Measurements from ENCODE around the gene ADAMTS8. TPM values are rescaled to one million over a fixed set of nuclear protein-coding genes. Genes with fewer than 3 reads are reported as not detected.

ADAMTS8 gene
- total RNA-seq, 2 experiments from 2014 or later: not detected

DNA sequence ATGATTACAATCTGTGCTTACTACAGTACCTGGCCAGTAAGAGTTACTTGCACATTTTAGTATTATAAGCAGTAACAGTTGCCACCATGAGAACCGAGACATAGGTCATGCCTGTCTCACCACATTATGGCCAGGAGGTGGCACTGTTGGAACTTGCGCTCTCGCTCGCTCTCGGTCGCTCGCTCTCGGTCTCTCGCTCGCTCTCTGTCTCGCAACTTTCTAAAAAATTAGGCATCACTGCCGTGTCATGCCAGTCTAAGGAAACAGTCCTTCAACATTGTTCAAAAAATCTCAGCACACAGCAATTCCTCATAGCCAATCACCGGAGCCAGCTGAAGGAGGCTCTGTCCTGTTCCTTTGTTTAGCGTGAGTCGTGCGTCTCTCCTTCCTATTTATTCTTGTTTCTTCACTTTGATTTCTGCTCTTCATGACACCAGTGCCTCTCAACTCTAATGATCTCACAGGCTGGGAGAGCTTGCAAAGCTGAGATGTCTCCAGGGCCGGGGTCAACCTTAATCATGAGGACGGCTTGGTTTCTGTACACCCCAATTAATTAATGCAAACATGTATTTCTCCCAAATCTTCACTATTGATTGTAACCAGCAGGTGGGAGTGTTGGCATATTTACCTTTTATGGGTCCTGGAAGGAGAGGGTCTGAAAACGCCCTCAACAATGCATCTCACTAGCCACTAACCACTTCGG, 6.3 kb upstream of the ADAMTS8 start:
- ATAC-seq: peak; percentile 83
- no peak overlapping the region for H3K27ac Mint-ChIP-seq
- H3K4me3 Mint-ChIP-seq: no peak overlapping the region
- peaks cover 10% of the 10 kb centered on the region for H3K4me1 Mint-ChIP-seq
- ChIA-PET POLR2A (no interaction called here), CTCF (interaction anchor here (0.6 to 9.5 kb wide), 19 partner anchors 8 to 485 kb away, joined by 3 to 256 read pairs (median 3); no protein-coding TSS in a partner anchor)
- intact Hi-C loops (cut with DNase I, micrococcal nuclease): loop anchor here (1.0 to 10.0 kb wide), 9 partner anchors 98 to 1238 kb away; partner anchors contain the start of gene SNX19 (in 1 of the 2)
- H3K9me3 Mint-ChIP-seq (ENCODE audit: low read depth): no peaks in the 10 kb centered on the region
- H3K36me3 Mint-ChIP-seq (ENCODE audit: low read depth): no peaks in the 10 kb centered on the region
- H3K27me3 Mint-ChIP-seq: peaks cover 11% of the 10 kb centered on the region
- peak; percentile 82 for DNase-seq

- H3K27me3 Mint-ChIP-seq: peaks cover 24% of the 10 kb centered on the region
- no peak overlapping the region for H3K27ac Mint-ChIP-seq
- H3K4me1 Mint-ChIP-seq: peaks cover 7% of the 10 kb centered on the region
- intact Hi-C loops (cut with DNase I, micrococcal nuclease): loop anchor here in 1 of 2 experiments (5.0 to 10.0 kb wide), 2 partner anchors 201 to 1239 kb away; no protein-coding TSS in a partner anchor
- H3K36me3 Mint-ChIP-seq (ENCODE audit: low read depth): no peaks in the 10 kb centered on the region
- no peak overlapping the region for H3K4me3 Mint-ChIP-seq
- H3K9me3 Mint-ChIP-seq (ENCODE audit: low read depth): no peaks in the 10 kb centered on the region
- ATAC-seq: no peak
- POLR2A ChIA-PET: interaction anchor here (0.7 kb wide), 1 partner anchor 222 kb away, joined by 3 read pairs; no protein-coding TSS in a partner anchor
- CTCF ChIA-PET: interaction anchor here (0.7 to 9.5 kb wide), 11 partner anchors 8 to 895 kb away, joined by 3 to 256 read pairs (median 5); no protein-coding TSS in a partner anchor
- DNase-seq: no peak
Measured at GRCh38 chr11:130433357-130433756, 4.9 kb upstream of the ADAMTS8 start.

DNA sequence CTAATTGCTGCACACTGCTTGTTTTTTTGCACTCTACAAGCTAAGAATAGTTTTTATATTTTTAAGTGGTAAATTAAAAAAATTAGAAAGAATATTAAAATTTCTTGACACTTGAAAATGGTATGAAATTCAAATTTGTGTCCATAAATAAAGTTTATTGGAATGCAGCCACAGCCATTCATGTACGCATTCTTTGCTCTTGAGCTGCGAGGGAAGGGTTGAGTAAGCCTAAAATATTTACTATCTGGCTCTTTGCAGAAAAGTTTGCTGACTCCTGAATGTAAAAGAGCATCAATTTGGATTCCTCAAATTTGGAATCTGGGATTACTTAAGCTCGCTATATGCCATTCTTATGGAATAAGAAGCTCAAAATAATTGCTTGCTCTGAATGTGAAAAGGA, 3.4 kb upstream of the ADAMTS8 start:
- Mint-ChIP-seq H3K4me3 (no peak overlapping the region), H3K27ac (no peak overlapping the region), H3K36me3 (ENCODE audit: low read depth) (no peaks in the 10 kb centered on the region), H3K27me3 (peaks cover 30% of the 10 kb centered on the region), H3K9me3 (ENCODE audit: low read depth) (no peaks in the 10 kb centered on the region), H3K4me1 (peaks cover 11% of the 10 kb centered on the region)
- POLR2A ChIA-PET: no interaction called here
- CTCF ChIA-PET: interaction anchor here (0.6 to 9.5 kb wide), 22 partner anchors 10 to 498 kb away, joined by 3 to 256 read pairs (median 4); partner anchors contain the start of genes ADAMTS15 and SNX19
- ATAC-seq (no peak), DNase-seq (no peak)
- intact Hi-C loops (cut with DNase I, micrococcal nuclease): loop anchor here in 1 of 2 experiments (5.0 to 10.0 kb wide), 2 partner anchors 203 to 1240 kb away; no protein-coding TSS in a partner anchor

GRCh38 chr11:130431331-130431773, 2.9 kb upstream of the ADAMTS8 start:
- H3K36me3 Mint-ChIP-seq (ENCODE audit: low read depth): no peaks in the 10 kb centered on the region
- H3K4me1 Mint-ChIP-seq: peaks cover 11% of the 10 kb centered on the region
- no peaks in the 10 kb centered on the region for H3K9me3 Mint-ChIP-seq (ENCODE audit: low read depth)
- intact Hi-C loops (cut with DNase I, micrococcal nuclease): loop anchor here in 1 of 2 experiments (5.0 to 10.0 kb wide), 2 partner anchors 203 to 1241 kb away; no protein-coding TSS in a partner anchor
- POLR2A ChIA-PET: no interaction called here
- H3K27me3 Mint-ChIP-seq: peaks cover 35% of the 10 kb centered on the region
- CTCF ChIA-PET: interaction anchor here (0.5 to 9.5 kb wide), 28 partner anchors 10 to 1288 kb away, joined by 3 to 256 read pairs (median 4); partner anchors contain the start of genes ADAMTS15 and SNX19
- DNase-seq: peak; percentile 84
- no peak overlapping the region for H3K27ac Mint-ChIP-seq
- ATAC-seq: peak; percentile 45
- H3K4me3 Mint-ChIP-seq: no peak overlapping the region

DNA sequence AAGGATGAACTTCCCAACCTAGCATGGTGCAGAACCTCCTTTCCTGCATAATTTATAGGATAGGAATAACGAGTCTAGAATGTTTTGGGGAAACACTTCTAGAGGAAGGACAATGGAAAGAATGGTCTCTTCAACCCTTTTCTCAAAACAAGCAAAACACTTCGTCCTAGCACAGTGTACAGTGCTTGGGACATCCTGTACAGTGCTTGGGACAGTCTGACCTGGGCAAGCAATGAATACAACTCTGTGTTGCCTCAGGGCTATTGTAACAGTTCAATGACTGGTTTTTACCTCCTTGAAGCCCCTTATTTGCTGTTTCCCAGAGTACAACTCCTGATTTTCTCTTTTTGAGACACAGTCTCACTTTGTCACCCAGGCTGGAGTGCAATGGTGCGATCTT, 1.6 kb upstream of the ADAMTS8 start:
- DNase-seq (no peak), ATAC-seq (no peak)
- Mint-ChIP-seq H3K4me3 (no peak overlapping the region), H3K27ac (no peak overlapping the region), H3K4me1 (peaks cover 11% of the 10 kb centered on the region), H3K36me3 (ENCODE audit: low read depth) (no peaks in the 10 kb centered on the region), H3K9me3 (ENCODE audit: low read depth) (no peaks in the 10 kb centered on the region), H3K27me3 (peaks cover 40% of the 10 kb centered on the region)
- CTCF ChIA-PET: interaction anchor here (1.5 to 9.5 kb wide), 4 partner anchors 20 to 433 kb away, joined by 3 to 256 read pairs (median 6); no protein-coding TSS in a partner anchor
- POLR2A ChIA-PET: no interaction called here
- intact Hi-C loops (cut with DNase I, micrococcal nuclease): loop anchor here in 1 of 2 experiments (5.0 to 10.0 kb wide), 2 partner anchors 205 to 1242 kb away; no protein-coding TSS in a partner anchor

GRCh38 chr11:130429120-130429681, 792 bp upstream of the ADAMTS8 start:
- ATAC-seq: no peak
- no peaks in the 10 kb centered on the region for H3K36me3 Mint-ChIP-seq (ENCODE audit: low read depth)

DNA sequence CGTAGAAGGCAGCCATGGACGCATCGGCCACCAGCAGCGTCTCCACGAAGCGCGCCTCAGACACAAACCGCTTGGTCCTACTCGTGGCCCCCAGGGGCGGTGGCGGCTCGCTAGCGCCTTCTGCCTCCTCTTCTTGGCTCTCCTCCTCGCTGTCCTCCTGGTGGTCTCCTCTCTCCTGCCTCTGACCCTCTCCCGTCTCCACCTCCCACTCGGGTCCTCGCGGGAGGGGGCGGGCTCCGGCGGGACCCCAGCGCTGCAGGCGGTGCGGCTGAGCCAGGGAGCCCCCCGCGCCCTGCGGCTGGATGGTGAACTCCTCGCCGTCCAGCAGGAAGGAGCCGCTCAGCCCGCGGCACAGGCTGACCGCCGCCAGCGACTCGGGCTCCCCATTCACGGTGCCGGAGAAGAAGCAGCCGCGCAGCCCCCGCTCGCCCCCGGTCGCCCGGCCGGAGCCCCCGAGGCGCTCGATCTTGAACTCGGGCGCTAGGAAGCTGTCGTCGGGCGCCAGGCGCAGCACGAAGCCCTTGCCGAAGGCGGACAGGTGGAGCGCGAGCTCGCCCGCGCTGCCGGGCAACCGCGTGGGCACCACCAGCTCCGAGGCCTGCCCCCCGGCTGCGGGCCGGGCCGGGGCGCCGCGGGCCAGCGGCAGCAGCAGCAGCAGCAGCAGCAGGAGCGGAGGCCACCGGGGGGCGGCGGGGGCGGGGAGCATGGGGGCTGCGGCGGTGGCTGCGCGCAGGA, 661 bp downstream of the ADAMTS8 start:
- DNase-seq (no peak), ATAC-seq (no peak)
- Mint-ChIP-seq H3K27me3 (peaks cover 49% of the 10 kb centered on the region), H3K4me1 (peaks cover 11% of the 10 kb centered on the region), H3K27ac (no peak overlapping the region), H3K4me3 (no peak overlapping the region), H3K9me3 (ENCODE audit: low read depth) (no peaks in the 10 kb centered on the region), H3K36me3 (ENCODE audit: low read depth) (no peaks in the 10 kb centered on the region)
- ChIA-PET POLR2A (no interaction called here), CTCF (interaction anchor here (0.6 to 2.7 kb wide), 2 partner anchors 24 to 434 kb away, joined by 4 to 8 read pairs; no protein-coding TSS in a partner anchor)
- intact Hi-C loops (cut with DNase I, micrococcal nuclease): no loop called here

More at GRCh38 chr11:130429120-130429681, 792 bp upstream of the ADAMTS8 start:
- CTCF ChIA-PET: interaction anchor here (9.5 kb wide), 1 partner anchor 433 kb away, joined by 256 read pairs; no protein-coding TSS in a partner anchor
- POLR2A ChIA-PET: no interaction called here
- H3K27me3 Mint-ChIP-seq: peaks cover 48% of the 10 kb centered on the region
- no peak overlapping the region for H3K4me3 Mint-ChIP-seq
- no peak overlapping the region for H3K27ac Mint-ChIP-seq
- no peak for DNase-seq
- peaks cover 11% of the 10 kb centered on the region for H3K4me1 Mint-ChIP-seq
- no peaks in the 10 kb centered on the region for H3K9me3 Mint-ChIP-seq (ENCODE audit: low read depth)
- intact Hi-C loops (cut with DNase I, micrococcal nuclease): no loop called here

DNA sequence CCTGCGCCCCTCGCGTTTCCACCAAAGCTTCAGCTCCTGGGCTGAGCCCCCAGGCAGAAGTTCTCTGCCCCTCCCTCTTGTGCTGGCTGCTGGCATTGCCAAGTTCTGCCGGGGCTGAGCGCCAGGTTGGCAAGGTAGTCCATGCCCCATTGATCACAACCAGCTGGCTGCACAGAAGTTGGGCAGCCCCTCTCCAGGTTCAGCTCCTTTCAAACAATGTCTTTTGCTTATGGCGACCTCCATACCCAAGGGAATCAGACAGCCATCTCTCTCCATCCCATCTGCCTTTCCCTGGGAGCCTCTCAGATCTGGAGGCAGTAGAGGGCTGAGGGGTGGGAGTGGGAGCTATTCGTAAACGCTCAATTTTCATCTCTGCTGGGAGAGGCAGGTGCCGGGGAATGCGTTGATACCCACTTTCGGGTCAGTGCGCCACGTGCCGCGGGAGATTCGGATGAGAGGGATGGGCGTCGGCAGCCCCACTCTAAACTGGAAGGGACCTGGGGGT, 1.5 kb downstream of the ADAMTS8 start:
- DNase-seq (no peak), ATAC-seq (no peak)
- no peaks in the 10 kb centered on the region for H3K36me3 Mint-ChIP-seq (ENCODE audit: low read depth)
- H3K4me3 Mint-ChIP-seq: no peak overlapping the region
- H3K4me1 Mint-ChIP-seq: peaks cover 11% of the 10 kb centered on the region
- H3K27ac Mint-ChIP-seq: no peak overlapping the region
- peaks cover 49% of the 10 kb centered on the region for H3K27me3 Mint-ChIP-seq
- H3K9me3 Mint-ChIP-seq (ENCODE audit: low read depth): no peaks in the 10 kb centered on the region
- intact Hi-C loops (cut with DNase I, micrococcal nuclease): no loop called here
- POLR2A ChIA-PET: no interaction called here
- CTCF ChIA-PET: interaction anchor here (1.3 to 2.7 kb wide), 2 partner anchors 8 to 435 kb away, joined by 4 to 8 read pairs; no protein-coding TSS in a partner anchor

DNA sequence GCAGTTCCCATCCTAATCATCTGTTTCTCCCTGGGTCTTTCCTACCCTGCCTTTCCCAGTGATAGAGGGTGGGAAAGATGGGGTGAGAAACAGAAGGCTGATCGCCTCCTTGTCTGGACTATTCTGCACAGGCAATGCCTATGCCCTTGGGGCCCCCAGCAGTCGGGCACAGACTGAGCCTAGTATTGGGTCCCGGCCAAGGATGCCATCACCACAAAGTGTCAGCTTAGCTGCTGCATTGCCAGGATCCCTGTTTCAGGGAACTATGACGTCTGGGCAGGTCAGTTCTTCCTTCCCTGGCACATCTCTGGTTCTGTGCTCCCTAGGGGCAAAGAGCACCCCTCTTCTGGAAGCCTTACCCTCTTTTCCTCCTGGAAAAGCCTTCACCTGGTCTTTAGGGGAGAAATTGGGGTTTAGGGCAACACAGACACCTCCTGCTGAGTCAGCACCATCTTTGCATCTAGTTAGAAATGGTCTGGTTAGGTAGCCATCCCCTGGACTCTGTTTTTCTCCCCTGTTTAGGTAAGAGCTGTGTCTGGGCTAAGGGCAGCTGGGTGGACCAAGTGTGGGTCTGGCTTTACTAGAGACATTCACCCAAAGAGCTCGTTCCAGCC, 2.1 kb downstream of the ADAMTS8 start:
- ChIA-PET CTCF (interaction anchor here (1.3 to 2.7 kb wide), 2 partner anchors 9 to 436 kb away, joined by 4 to 8 read pairs; no protein-coding TSS in a partner anchor), POLR2A (no interaction called here)
- peaks cover 11% of the 10 kb centered on the region for H3K4me1 Mint-ChIP-seq
- no peak for ATAC-seq
- no peak for DNase-seq
- no peak overlapping the region for H3K4me3 Mint-ChIP-seq
- intact Hi-C loops (cut with DNase I, micrococcal nuclease): no loop called here
- peaks cover 49% of the 10 kb centered on the region for H3K27me3 Mint-ChIP-seq
- H3K36me3 Mint-ChIP-seq (ENCODE audit: low read depth): no peaks in the 10 kb centered on the region
- no peak overlapping the region for H3K27ac Mint-ChIP-seq
- H3K9me3 Mint-ChIP-seq (ENCODE audit: low read depth): no peaks in the 10 kb centered on the region

GRCh38 chr11:130425156-130425555, 3.3 kb downstream of the ADAMTS8 start:
- H3K9me3 Mint-ChIP-seq (ENCODE audit: low read depth): no peaks in the 10 kb centered on the region
- no peak overlapping the region for H3K27ac Mint-ChIP-seq
- no peak overlapping the region for H3K4me3 Mint-ChIP-seq
- no peaks in the 10 kb centered on the region for H3K36me3 Mint-ChIP-seq (ENCODE audit: low read depth)
- peaks cover 42% of the 10 kb centered on the region for H3K27me3 Mint-ChIP-seq
- ATAC-seq: no peak
- POLR2A ChIA-PET: no interaction called here
- DNase-seq: no peak
- CTCF ChIA-PET: interaction anchor here (2.7 kb wide), 1 partner anchor 437 kb away, joined by 8 read pairs; no protein-coding TSS in a partner anchor
- H3K4me1 Mint-ChIP-seq: peaks cover 11% of the 10 kb centered on the region
- intact Hi-C loops (cut with DNase I, micrococcal nuclease): no loop called here

Measured in activated CD4-positive, alpha-beta T cell treated with anti-CD3 and anti-CD28 coated beads for 36 hours (primary cell).